ENCODE data around the gene GTPBP10.

GRCh38 chr7:90320418-90320800 lies 26.1 kb upstream of the GTPBP10 start:
- no peak for TF ChIP-seq CTCF (IDR thresholded peaks at IDR 0.05; ENCODE audit: insufficient read depth, low read length)
- no peak for TF ChIP-seq POLR2AphosphoS5 (IDR thresholded peaks at IDR 0.05; ENCODE audit: low read depth)
